Nephron progenitor cell (in vitro differentiated cells): ENCODE measurements around the gene PPM1F.

ENCODE experiments used
- DNase-seq: peaks from one replicate; pipeline ENCODE4 v3.0.0; 2021
- H3K27ac Mint-ChIP-seq: 2 replicates; pipeline ENCODE4 v1.8.0; 2021; ENCODE audit warnings: mild to moderate bottlenecking, moderate library complexity, mixed read lengths
- H3K27me3 Mint-ChIP-seq: 2 replicates; pipeline ENCODE4 v1.8.0; 2021; ENCODE audit warnings: mild to moderate bottlenecking, low read depth, mixed read lengths; ENCODE audit not compliant: poor library complexity
- H3K36me3 Mint-ChIP-seq: 2 replicates; pipeline ENCODE4 v1.8.0; 2021; ENCODE audit warnings: low read depth, mixed read lengths
- H3K4me1 Mint-ChIP-seq: 2 replicates; pipeline ENCODE4 v1.8.0; 2021; ENCODE audit warnings: mixed read lengths
- H3K4me3 Mint-ChIP-seq: 2 replicates; pipeline ENCODE4 v1.8.0; 2021; ENCODE audit warnings: mild to moderate bottlenecking, moderate library complexity, mixed read lengths
- H3K9me3 Mint-ChIP-seq: 2 replicates; pipeline ENCODE4 v1.8.0; 2021; ENCODE audit warnings: mild to moderate bottlenecking, moderate library complexity, mixed read lengths
- TF ChIP-seq, protein P1 (sequence below): fragments of 200-600 bp; sonication (generic); IDR thresholded peaks from 2 replicates; pipeline ENCODE4 v1.5.0; 2021; ENCODE audit warnings: antibody characterized with exemption

PPM1F gene

DNA sequence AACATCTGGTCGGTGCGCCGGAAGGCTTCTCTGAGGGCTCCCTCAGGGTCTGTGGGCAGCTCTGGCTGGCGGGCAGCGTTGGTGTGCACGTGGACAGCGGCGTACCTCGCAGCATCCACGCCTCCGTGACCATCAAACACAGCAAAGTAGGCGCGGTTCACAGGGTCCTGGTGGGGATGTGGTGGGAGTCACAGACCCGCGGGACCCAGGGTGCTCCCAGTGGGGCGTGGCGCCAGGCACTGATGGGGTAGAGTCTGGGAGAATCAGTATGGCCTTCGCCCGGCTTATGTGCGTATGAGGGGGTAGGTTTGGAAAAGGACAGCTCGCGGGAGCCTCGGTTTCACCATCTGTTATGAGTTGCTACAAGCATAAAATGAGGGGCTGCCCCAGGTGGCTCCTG is 19.2 kb downstream of the PPM1F start:
- H3K27ac Mint-ChIP-seq = no peak overlapping the region
- no peak for DNase-seq
- peaks cover 4% of the 10 kb centered on the region for H3K27me3 Mint-ChIP-seq
- H3K36me3 Mint-ChIP-seq = peaks cover 31% of the 10 kb centered on the region
- TF ChIP-seq, protein P1, sequence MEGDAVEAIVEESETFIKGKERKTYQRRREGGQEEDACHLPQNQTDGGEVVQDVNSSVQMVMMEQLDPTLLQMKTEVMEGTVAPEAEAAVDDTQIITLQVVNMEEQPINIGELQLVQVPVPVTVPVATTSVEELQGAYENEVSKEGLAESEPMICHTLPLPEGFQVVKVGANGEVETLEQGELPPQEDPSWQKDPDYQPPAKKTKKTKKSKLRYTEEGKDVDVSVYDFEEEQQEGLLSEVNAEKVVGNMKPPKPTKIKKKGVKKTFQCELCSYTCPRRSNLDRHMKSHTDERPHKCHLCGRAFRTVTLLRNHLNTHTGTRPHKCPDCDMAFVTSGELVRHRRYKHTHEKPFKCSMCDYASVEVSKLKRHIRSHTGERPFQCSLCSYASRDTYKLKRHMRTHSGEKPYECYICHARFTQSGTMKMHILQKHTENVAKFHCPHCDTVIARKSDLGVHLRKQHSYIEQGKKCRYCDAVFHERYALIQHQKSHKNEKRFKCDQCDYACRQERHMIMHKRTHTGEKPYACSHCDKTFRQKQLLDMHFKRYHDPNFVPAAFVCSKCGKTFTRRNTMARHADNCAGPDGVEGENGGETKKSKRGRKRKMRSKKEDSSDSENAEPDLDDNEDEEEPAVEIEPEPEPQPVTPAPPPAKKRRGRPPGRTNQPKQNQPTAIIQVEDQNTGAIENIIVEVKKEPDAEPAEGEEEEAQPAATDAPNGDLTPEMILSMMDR = no peak
- peaks cover 27% of the 10 kb centered on the region for H3K4me1 Mint-ChIP-seq
- H3K9me3 Mint-ChIP-seq = no peaks in the 10 kb centered on the region
- no peak overlapping the region for H3K4me3 Mint-ChIP-seq

DNA sequence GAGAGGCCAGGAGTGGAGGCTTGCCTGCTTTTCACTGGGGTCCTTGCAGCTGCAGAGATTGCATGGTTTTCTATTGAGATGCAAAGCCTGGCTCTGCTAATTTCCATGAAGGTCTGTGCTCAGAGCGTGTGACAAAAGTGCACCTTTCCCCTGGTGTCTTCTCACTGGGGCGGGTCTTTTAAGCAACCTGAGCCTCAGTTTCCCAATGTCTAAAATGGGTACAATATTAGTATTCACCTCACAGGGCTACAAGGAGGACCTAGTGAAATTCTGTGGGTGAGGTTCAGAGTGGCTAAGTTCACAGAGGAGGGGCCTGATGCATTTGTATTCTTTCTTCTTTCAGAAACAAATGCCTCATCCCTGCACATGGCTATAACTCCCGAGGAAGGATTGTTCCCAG is 20.3 kb downstream of the PPM1F start:
- no peak overlapping the region for H3K4me3 Mint-ChIP-seq

DNA sequence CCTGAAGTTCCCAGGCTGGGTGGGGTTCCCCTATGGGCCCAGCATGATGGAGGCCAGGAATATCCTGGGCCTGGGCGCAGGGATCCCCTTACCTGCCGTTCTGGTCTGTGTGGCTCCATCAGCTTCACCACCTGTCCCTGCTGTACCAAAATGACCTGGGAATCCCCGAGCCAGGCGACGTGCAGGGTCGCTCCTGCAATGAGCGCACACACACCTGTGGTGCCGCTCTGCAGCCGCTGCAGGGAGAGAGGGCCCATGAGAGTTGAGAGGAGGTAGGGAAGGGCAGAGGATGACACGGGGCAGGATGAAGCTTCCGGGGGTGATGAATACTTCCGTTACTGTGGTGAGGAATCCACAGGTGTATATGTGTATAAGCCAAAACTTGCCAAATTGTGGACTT is 21.6 kb downstream of the PPM1F start:
- Mint-ChIP-seq H3K4me3 (no peak overlapping the region), H3K36me3 (peaks cover 23% of the 10 kb centered on the region), H3K27me3 (peaks cover 9% of the 10 kb centered on the region), H3K4me1 (peaks cover 23% of the 10 kb centered on the region), H3K27ac (no peak overlapping the region), H3K9me3 (no peaks in the 10 kb centered on the region)
- no peak for DNase-seq
- TF ChIP-seq, protein P1 = no peak

More for the DNA sequence above, 20.3 kb downstream of the PPM1F start:
- Mint-ChIP-seq H3K27me3 (peaks cover 6% of the 10 kb centered on the region), H3K36me3 (peaks cover 31% of the 10 kb centered on the region), H3K4me1 (peaks cover 26% of the 10 kb centered on the region), H3K27ac (no peak overlapping the region), H3K9me3 (no peaks in the 10 kb centered on the region)
- TF ChIP-seq, protein P1 = no peak
- no peak for DNase-seq

DNA sequence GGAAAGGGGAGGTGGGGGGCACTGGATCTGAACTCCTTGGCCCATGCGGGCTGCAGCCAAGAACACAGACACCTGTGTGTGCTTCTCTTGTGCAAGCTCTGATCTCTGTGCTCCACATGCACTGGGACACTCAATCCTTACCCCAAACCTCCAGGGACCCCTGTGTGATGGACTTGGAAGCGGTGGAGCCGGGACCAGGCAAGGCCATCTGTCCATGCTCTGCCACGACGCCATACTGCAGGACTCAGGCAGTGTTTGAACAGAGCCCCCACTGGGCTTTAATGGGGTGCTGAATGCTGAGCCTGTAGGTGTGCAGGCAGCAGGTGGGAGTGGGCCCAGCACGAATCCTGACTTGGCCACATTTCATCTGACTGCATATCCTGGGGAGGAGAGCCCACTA is 23.4 kb downstream of the PPM1F start:
- TF ChIP-seq, protein P1 = no peak
- peaks cover 31% of the 10 kb centered on the region for H3K4me1 Mint-ChIP-seq
- no peak for DNase-seq
- H3K36me3 Mint-ChIP-seq = peaks cover 20% of the 10 kb centered on the region
- peak overlapping the region; percentile 52 for H3K27ac Mint-ChIP-seq
- no peak overlapping the region for H3K4me3 Mint-ChIP-seq
- H3K9me3 Mint-ChIP-seq = no peaks in the 10 kb centered on the region
- peaks cover 9% of the 10 kb centered on the region for H3K27me3 Mint-ChIP-seq

- Mint-ChIP-seq H3K27me3 (peaks cover 9% of the 10 kb centered on the region), H3K27ac (peak overlapping the region; percentile 89), H3K4me1 (peaks cover 31% of the 10 kb centered on the region), H3K9me3 (no peaks in the 10 kb centered on the region), H3K4me3 (peak overlapping the region; percentile 8), H3K36me3 (peaks cover 20% of the 10 kb centered on the region)
- DNase-seq = no peak
- TF ChIP-seq, protein P1 = no peak
Measured at GRCh38 chr22:21928048-21928447, 24.6 kb downstream of the PPM1F start.

DNA sequence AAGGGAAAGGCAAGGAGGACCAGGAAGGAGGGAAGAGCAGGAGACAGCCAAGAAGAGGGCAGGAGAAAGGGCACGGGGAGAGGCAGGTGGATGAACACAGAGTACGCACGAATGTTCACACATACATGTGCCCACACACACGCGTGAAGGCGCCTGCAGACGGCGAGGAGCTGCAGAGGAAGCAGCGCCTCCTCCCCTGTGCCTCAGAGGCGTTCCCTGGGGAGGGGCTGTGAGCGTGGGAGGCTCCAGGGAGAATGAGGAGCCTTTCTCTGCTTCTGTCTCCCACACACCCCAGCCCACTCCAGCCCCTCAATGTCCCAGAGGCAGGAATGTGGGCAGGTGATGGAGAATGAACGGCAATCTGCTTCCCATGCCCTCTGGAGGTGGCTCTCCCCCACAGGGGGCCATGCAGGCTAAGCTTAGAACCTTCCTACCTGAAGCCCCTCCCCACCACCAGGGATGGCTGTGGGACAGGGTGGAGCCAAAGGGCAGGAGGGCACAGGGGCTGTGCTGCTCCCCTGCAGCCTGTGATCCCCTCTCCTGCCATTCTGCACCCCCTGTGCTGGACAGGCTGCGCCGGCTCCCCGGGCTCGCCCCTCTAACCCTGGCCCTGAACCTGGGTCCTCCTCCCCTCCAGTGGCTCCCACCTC is 25.3 kb downstream of the PPM1F start:
- H3K4me3 Mint-ChIP-seq = no peak overlapping the region

More for the DNA sequence above, 25.3 kb downstream of the PPM1F start:
- peaks cover 9% of the 10 kb centered on the region for H3K27me3 Mint-ChIP-seq
- H3K36me3 Mint-ChIP-seq = peaks cover 13% of the 10 kb centered on the region
- peak overlapping the region; percentile 78 for H3K27ac Mint-ChIP-seq
- no peaks in the 10 kb centered on the region for H3K9me3 Mint-ChIP-seq
- TF ChIP-seq, protein P1 = no peak
- H3K4me1 Mint-ChIP-seq = peaks cover 32% of the 10 kb centered on the region
- DNase-seq = peak; percentile 31
